IPS-18a (cell line): Measurements from ENCODE around the gene RYR1.
"Not testable (repeated sequence)": the region's sequence is repeated elsewhere in the genome, so short reads cannot be mapped to it uniquely, and the experiment has no call there.

Source experiments
- H3K27ac ChIP-seq: one replicate; pipeline ENCODE4 v1.5.1; 2013; ENCODE audit warnings: low read length
- H3K27me3 ChIP-seq: one replicate; pipeline ENCODE4 v1.6.1; 2013; ENCODE audit warnings: mild to moderate bottlenecking, low read length; ENCODE audit not compliant: control insufficient read depth, insufficient read depth
- H3K36me3 ChIP-seq: one replicate; pipeline ENCODE4 v1.6.1; 2013; ENCODE audit warnings: low read depth, low read length; ENCODE audit not compliant: control insufficient read depth
- H3K4me1 ChIP-seq: one replicate; pipeline ENCODE4 v1.6.1; 2013; ENCODE audit warnings: low read depth, low read length; ENCODE audit not compliant: control insufficient read depth
- H3K4me3 ChIP-seq: one replicate; pipeline ENCODE4 v1.5.1; 2013; ENCODE audit warnings: low read length
- H3K9ac ChIP-seq: one replicate; pipeline ENCODE4 v1.6.1; 2013; ENCODE audit warnings: mild to moderate bottlenecking, low read length, moderate library complexity
- H3K9me3 ChIP-seq: one replicate; pipeline ENCODE4 v1.6.1; 2013; ENCODE audit warnings: low read depth, low read length; ENCODE audit not compliant: control insufficient read depth

Gene RYR1

GRCh38 chr19:38467541-38468525, 34.3 kb downstream of the RYR1 start:
- H3K4me1 ChIP-seq, result no peaks in the 10 kb centered on the region
- no peak overlapping the region for H3K4me3 ChIP-seq
- no peak overlapping the region for H3K27ac ChIP-seq
- H3K27me3 ChIP-seq, result no peaks in the 10 kb centered on the region
- H3K9ac ChIP-seq, result no peak overlapping the region
- H3K36me3 ChIP-seq, result peaks cover 41% of the 10 kb centered on the region
- no peaks in the 10 kb centered on the region for H3K9me3 ChIP-seq

- H3K9me3 ChIP-seq, result no peaks in the 10 kb centered on the region
- no peak overlapping the region for H3K9ac ChIP-seq
- no peaks in the 10 kb centered on the region for H3K27me3 ChIP-seq
- peaks cover 45% of the 10 kb centered on the region for H3K36me3 ChIP-seq
- no peak overlapping the region for H3K4me3 ChIP-seq
- no peaks in the 10 kb centered on the region for H3K4me1 ChIP-seq
- no peak overlapping the region for H3K27ac ChIP-seq
Measured at GRCh38 chr19:38469151-38469550, 35.7 kb downstream of the RYR1 start.

DNA sequence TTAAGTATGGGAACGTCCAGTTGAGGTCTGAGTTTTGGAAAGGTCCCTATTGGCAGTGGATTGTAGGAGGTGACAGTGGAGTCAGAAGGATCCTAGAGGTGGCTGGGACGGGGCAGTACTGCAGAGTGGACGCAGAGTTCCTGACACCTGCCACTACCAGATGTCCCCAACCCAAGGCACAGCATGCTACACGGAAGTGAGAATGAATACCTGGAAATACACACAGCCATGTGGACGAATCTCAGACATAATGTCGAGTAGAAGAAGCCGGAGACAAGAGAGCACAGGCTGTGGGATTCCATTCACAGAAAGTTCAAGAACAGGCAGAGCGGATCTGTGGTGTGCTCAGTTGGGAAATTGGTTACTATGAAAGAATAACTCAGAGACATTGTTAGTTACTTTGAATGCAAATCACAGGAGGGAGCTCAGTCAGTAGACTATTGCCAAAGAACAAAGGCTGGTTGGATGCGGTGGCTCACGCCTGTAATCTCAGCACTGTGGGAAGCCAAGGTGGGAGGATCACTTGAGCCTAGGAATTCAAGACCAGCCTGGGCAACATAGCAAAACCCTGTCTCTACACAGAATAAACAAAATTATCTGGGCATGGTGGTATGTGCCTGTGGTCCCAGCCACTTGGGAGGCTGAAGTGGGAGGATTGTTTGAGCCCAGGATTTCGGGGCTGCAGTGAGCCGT, 37.4 kb downstream of the RYR1 start:
- H3K4me1 ChIP-seq, result no peaks in the 10 kb centered on the region
- H3K27ac ChIP-seq, result no peak overlapping the region
- peaks cover 45% of the 10 kb centered on the region for H3K36me3 ChIP-seq
- H3K4me3 ChIP-seq, result no peak overlapping the region
- no peaks in the 10 kb centered on the region for H3K27me3 ChIP-seq
- no peaks in the 10 kb centered on the region for H3K9me3 ChIP-seq
- H3K9ac ChIP-seq, result no peak overlapping the region

DNA sequence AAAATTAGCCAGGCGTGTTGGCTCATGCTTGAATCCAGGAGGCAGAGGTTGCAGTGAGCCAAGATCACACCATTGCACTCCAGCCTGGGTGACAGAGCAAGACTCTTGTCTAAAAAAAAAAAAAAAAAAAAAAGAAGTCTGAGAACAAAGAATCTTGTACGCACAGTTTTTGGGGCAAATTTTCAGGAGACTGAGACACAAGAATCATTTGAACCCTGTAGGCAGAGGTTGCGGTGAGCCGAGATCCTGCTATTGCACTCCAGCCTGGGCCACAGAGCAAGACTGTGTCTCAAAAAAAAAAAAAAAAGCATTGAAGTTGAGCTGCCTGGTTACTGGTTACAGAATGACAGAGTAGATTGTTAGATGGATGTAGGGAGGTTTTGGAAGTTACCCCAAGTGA, 39.2 kb downstream of the RYR1 start:
- not testable (repeated sequence) for H3K4me1 ChIP-seq, H3K27me3 ChIP-seq, H3K27ac ChIP-seq, H3K9ac ChIP-seq, H3K4me3 ChIP-seq, H3K9me3 ChIP-seq
- H3K36me3 ChIP-seq, result peaks cover 40% of the 10 kb centered on the region

DNA sequence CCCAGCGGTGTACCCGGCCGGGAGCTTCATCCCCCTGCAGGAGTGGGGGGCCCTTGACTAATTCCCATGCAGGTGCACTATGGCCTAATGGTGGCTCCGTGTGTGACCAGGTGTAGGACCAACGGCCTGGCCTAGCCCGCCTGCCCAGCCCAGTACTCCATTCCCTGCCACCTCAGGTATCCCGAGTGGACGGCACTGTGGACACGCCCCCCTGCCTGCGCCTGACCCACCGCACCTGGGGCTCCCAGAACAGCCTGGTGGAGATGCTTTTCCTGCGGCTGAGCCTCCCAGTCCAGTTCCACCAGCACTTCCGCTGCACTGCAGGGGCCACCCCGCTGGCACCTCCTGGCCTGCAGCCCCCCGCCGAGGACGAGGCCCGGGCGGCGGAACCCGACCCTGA, 39.7 kb downstream of the RYR1 start:
- Histone ChIP-seq H3K9me3 (no peaks in the 10 kb centered on the region), H3K27me3 (no peaks in the 10 kb centered on the region), H3K9ac (no peak overlapping the region), H3K4me1 (no peaks in the 10 kb centered on the region), H3K36me3 (peaks cover 36% of the 10 kb centered on the region), H3K4me3 (no peak overlapping the region), H3K27ac (no peak overlapping the region)

DNA sequence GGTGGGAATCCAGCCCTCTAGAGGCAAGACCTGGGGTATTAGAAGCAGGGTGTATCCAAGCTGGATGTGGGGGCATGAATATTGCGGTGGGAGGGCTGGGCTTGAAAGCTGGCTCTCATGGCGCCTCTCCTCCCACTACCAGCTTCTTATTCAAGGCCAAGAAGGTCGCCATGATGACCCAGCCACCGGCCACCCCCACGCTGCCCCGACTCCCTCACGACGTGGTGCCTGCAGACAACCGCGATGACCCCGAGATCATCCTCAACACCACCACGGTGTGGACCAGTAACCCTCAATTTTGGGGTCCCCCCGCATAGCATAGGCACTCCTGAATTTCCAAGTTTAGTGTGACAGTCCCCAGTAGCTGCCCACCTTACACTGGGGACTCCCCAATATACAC, 41.7 kb downstream of the RYR1 start:
- no peaks in the 10 kb centered on the region for H3K4me1 ChIP-seq

GRCh38 chr19:38478273-38478971, 44.9 kb downstream of the RYR1 start:
- Histone ChIP-seq H3K36me3 (peaks cover 17% of the 10 kb centered on the region), H3K4me1 (no peaks in the 10 kb centered on the region), H3K27me3 (no peaks in the 10 kb centered on the region), H3K9ac (no peak overlapping the region), H3K4me3 (no peak overlapping the region), H3K9me3 (no peaks in the 10 kb centered on the region), H3K27ac (no peak overlapping the region)

More for the DNA sequence above, 41.7 kb downstream of the RYR1 start:
- Histone ChIP-seq H3K9ac (no peak overlapping the region), H3K4me3 (no peak overlapping the region), H3K27me3 (no peaks in the 10 kb centered on the region), H3K27ac (no peak overlapping the region), H3K9me3 (no peaks in the 10 kb centered on the region), H3K36me3 (peaks cover 27% of the 10 kb centered on the region)

- Histone ChIP-seq H3K4me1 (no peaks in the 10 kb centered on the region), H3K36me3 (peaks cover 19% of the 10 kb centered on the region), H3K27me3 (no peaks in the 10 kb centered on the region), H3K9ac (no peak overlapping the region), H3K9me3 (no peaks in the 10 kb centered on the region), H3K4me3 (no peak overlapping the region), H3K27ac (no peak overlapping the region)
Measured at GRCh38 chr19:38482496-38482895, 49.0 kb downstream of the RYR1 start.

DNA sequence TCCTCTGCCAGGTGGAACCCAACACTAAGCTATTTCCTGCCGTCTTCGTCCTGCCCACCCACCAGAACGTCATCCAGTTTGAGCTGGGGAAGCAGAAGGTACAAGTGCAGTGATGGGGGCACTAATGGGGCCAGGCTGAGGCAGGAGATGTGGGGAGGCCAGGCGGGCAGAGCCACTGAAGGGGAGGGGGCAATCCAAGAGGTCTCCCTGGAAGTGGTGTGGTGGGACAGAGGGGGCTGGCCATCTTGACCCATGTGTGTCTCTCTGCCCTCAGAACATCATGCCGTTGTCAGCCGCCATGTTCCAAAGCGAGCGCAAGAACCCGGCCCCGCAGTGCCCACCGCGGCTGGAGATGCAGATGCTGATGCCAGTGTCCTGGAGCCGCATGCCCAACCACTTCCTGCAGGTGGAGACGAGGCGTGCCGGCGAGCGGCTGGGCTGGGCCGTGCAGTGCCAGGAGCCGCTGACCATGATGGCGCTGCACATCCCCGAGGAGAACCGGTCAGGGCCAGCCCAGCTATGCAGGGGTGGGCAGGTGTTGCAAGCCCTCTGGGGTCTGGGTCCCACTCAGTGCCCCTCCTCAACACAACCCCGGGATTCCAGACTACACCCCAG, 49.6 kb downstream of the RYR1 start:
- Histone ChIP-seq H3K36me3 (peaks cover 19% of the 10 kb centered on the region), H3K9me3 (no peaks in the 10 kb centered on the region), H3K9ac (no peak overlapping the region), H3K27me3 (no peaks in the 10 kb centered on the region), H3K4me3 (no peak overlapping the region), H3K27ac (no peak overlapping the region), H3K4me1 (no peaks in the 10 kb centered on the region)

DNA sequence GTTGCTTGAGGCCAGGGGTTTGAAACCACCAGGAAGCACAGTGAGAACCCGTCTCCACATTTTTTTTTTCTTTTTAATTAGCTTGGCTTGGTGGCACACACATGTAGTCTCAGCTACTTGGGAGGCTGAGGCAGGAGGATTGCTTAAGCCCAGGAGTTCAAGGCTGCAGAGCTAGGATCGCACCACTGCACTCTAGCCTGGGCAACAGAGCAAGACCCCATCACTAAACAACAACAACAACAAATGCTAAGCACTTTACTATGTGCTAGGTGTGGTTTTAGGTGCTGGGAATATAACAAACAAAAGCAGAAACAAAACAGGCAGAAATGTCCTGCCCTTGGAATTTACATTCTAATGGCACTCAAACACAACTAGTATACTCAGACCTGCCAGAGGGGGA, 51.3 kb downstream of the RYR1 start:
- Histone ChIP-seq H3K4me3 (no peak overlapping the region), H3K36me3 (peaks cover 19% of the 10 kb centered on the region), H3K27ac (no peak overlapping the region), H3K9me3 (no peaks in the 10 kb centered on the region), H3K27me3 (no peaks in the 10 kb centered on the region), H3K4me1 (no peaks in the 10 kb centered on the region), H3K9ac (no peak overlapping the region)
